GM19324 (cell line): ENCODE results near the gene TEKTIP1.
"Not testable (repeated sequence)": the region's sequence is repeated elsewhere in the genome, so short reads cannot be mapped to it uniquely, and the experiment has no call there.

ENCODE experiments used
- ATAC-seq: cut with Tn5 transposase; IDR thresholded peaks from one replicate; pipeline ENCODE4 v1.9.1; 2021; ENCODE audit warnings: mild to moderate bottlenecking, moderate library complexity; ENCODE audit not compliant: unreplicated experiment, low FRiP score

Gene TEKTIP1

DNA sequence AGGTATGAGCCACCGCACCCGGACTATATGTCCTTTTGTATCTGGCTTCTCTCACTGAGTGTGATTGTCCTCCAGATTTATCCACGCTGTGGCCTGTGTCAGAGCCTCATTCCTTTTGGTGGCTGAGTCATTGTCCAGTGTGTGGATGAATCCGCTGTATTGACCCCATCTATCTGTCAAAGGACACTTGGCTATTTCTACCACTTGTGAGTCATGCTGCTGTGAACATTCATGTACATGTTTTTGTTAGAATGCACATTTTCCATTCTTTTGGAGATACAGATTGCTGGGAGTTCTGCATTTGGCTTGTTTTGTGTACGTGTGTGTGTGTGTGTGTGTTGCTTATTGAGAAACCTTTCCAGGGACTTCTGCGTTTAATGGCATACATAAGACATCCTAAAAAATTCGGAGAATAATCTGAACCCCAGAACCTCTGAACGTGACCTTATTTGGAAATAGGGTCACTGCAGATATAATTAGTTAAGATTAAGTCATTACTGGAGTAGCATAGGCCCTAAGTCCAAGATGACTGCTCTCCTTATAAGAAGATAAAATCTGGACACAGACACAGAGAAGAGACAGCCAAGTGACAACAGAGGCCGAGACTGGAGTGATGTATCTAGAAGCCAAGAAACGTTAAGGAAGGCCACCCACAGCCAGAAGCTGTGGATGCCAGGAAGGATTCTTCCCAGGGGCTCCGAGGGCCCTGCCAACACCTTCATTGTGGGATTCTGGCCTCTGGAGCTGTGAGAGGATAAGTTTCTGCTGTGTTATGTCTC lies 41.4 kb downstream of the TEKTIP1 start:
- ATAC-seq: no peak

DNA sequence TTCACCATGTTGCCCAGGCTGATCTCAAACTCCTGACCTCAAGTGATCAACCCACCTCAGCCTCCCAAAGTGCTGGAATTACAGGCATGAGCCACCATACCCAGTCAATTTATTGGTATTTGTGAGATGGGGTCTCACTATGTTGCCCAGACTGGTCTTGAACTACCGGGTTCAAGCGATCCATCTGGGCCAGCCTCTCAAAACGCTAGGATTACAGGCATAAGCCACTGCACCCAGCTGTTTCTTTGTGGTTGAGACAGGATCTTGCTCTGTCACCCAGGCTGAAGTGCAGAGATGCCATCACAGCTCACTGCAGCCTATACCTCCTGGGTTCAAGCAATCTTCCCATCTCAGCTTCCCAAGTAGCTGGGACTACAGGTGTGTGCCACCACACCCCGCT lies 42.8 kb downstream of the TEKTIP1 start:
- not testable (repeated sequence) for ATAC-seq

DNA sequence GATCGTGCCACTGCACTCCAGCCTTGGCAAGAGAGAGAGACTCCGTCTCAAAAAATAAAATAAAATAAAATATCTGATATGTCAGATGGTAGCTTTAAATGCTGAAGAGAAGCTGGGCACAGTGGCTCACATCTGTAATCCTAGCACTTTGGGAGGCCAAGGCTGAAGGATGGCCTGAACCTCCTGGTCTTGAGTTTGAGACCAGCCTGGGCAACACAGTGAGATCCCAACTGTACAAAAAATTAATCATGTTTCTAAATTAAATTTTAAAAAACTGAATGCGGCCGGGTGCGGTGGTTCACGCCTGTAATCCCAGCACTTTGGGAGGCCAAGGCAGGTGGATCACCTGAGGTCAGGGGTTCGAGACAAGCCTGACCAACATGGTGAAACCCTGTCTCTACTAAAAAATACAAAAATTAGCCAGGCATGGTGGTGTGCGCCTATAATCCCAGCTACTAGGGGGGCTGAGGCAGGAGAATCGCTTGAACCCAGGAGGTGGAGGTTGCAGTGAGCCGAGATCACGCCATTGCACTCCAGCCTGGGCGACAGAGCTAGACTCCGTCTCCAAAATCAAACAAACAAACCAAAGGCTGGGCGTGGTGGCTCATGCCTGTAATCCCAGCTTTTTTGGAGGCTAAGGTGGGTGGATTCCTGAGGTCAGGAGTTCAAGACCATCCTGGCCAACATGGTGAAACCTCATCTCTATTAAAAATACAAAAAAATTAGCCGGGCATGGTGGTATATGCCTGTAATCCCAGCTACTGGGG lies 45.2 kb downstream of the TEKTIP1 start:
- not testable (repeated sequence) for ATAC-seq

DNA sequence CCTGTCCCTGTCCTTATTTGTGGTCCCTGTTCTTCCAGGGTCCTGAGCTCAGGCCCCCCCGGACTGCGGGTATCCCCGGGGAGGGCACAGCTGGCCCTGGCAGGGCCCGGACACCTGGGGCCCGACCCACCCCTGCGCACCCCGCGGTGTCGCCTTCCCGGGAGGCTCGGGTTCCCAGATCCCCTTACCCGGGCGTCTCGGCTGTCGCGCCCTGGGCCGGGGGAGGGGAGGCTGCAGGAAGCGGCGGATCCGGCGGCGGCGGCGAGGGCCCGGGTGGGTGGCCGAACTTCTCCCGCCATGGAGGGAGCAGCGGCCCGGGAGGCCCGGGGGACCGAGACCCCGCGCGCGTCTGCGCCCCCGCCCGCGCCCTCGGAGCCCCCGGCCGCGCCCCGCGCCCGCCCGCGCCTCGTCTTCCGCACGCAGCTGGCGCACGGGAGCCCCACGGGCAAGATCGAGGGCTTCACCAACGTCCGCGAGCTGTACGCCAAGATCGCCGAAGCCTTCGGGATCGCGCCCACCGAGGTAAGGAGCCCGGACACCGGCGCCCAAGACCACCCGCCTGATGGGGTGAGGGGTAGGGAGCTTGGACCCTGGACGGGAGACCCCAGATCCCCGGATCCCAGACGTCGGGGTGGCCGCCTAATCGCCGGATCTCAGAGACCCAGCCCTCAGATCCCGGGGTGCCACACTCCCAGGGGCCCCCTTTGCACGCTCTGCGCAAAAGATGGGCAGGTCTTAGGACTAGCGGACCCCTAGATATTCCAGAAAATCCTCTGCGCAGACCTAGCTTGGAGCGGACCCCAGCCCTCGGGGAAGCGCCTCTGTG lies 46.5 kb downstream of the TEKTIP1 start, which contains the start of gene GIPC3:
Gene GIPC3 (plus strand): TSS at position 178 of the 826 bp plus-strand sequence. CDS start 120 bp downstream, at position 298.
- no peak for ATAC-seq

DNA sequence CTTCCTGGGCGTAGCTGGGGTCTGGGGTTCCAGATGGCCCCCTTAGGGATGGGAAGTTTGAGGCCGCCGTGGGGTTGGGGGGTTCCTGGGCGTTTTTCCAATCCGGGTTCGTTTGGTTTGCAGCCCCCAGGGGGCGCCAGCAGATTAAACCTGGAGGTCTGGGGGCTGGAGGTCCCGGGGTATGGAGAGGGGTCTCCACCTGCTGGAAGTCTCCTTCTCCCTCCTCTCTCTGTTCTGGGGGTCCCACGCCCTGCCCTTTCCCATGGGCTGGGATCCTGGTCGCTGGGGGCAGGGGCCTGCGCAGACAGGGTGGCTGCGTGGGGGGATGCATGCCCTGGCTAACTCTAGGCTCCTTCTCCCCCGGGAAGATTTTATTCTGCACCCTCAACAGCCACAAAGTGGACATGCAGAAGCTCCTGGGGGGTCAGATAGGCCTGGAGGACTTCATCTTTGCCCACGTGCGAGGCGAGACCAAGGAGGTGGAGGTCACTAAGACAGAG lies 47.2 kb downstream of the TEKTIP1 start:
- ATAC-seq: no peak

GRCh38 chr19:3586707-3587346 lies 47.9 kb downstream of the TEKTIP1 start:
- ATAC-seq: no peak

DNA sequence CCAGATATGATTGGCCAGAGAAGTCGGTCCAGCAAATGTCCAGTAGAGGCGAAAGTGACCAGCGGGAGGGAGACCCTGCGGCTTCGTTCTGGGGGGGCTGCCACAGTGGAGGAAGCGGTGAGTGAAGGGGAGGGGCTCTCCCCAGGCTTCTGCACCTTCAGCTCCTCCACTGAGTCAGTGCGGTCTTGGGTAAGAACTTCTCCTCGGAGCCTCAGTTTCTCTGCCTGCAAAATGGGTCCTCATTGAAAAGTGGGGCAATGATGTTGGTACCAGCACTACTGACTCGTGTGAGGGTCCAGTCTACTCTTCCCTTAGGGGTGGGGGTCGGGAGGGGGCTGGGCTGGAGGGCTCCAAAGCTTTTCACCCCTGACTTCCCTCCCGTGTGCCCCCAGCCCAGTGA lies 50.5 kb downstream of the TEKTIP1 start:
- no peak for ATAC-seq

- no peak for ATAC-seq
These were observed 51.0 kb downstream of the TEKTIP1 start for GRCh38 chr19:3589949-3590348.

DNA sequence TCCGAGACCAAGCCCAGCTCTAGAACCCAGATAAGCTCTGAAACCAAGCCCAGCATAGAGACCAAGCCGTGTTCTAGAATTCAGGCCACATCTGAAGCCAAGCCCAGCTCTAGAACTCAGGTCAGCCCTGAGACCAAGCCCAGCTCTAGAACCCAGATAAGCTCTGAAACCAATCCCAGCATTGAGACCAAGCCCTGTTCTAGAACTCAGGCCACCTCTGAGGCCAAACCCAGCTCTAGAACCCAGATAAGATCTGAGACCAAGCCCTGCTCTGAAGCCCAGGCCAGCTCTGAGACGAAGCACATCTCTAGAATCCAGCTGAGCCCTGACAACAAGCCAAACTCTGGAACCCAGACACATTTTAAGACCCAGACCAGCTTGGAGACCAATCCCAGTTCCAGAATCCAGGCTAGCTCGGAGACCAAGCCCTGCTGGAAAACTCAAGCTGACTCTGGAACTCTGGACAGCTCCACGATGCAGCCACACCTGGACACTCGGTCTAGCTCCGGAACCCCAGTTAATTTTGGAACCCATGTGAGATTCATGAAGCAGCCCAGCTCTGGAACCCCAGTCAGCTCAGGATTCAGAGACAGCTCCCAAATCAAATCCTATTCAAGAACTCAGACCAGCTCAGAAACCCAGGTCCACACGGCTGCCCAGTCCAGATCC lies 52.2 kb downstream of the TEKTIP1 start:
- ATAC-seq: no peak

DNA sequence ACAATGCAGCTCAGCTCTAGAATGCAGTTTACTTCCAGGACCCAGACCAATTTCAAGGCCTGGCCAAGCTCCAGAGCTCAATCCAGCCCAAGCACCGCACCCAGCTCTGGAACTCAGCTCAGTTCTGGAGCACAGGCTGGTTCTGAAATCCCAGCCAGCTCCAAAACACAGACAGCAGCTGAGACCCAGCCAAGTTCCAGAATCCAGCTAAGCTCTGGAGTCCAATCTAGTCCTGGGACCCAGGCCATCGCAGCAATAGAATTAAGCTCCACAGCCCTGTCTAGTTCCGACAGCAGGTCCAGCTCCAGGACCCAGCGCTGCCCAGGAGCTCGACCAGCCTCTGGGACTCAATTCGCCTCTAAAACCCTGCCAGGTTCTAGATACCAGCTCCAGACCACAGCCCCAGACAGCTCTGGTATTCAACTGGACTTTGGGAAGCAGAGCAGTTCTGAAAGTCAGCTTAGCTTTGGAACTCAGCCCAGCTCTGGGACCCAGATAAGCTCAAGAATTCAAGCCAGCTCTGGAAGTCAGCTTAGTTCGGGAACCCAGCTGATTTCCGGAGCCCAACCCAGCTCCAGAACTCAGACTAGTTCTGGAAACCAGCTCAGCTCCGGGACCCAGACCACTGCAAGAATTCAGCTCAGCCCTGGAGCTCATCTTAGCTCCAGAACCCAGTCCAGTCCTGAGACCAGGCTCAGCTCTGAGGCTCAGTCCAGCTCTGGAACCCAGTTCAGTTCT lies 53.1 kb downstream of the TEKTIP1 start:
- ATAC-seq: no peak

DNA sequence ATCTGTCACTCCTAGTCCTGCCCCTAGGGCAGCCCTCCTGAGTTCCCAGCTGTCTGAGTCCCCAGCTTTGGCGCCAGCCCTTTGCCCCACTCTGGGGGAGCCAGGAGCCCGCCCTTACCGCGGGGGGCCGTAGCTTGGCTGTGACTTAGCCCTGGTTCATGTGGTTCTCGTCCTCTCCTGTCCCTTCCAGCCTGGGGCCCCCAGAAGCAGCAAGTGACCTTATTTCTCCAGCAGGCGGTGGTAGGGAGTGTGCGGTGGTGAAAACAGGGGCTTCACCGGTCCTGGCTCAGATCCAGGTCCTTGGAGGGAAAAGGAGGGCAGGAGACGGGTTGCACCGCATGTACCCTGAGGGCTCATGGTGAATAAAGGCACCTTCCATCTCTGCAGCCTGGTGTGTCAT lies 54.2 kb downstream of the TEKTIP1 start:
- no peak for ATAC-seq
